ENCODE results near the gene ASCC2.

DNA sequence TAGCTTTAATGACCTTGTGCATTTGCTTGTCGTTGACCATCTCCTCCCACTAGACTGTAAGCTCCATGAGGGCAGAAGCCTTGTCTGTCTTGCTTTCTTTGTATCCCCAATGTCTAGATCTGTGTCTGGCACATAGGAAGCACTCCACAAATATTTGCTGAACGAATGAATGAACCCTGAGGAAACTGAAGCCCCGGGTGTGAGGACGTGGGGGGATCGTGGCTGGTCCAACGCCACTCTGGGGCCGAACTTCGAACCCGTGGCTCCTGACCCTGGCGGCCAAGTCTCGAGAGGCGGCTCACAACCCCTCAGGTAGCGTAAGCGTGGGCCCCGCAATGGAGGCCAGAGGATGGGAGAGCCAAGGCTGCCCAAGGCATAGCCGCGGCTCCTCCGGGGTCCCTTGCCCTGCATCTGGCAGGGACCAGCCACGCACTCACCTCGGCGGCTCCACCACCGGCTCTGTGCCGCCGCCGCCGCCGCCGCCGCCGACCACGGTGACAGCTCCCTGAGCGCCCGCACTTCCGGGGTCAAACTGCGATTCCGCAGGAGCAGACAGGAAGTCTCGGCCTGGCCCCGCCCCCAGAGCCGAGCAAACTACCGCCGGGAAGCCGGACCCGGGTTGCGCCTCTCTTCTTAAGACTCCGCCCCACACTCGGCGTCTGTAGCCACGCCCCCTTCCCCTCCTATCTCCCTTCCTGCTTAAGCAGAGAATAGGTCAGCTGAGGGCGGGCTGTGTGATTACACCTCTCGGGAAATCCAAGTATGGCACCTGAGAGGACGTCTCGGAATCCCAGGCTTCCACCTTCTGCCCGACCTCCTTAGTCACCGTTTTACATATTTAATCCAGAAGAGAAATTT, at the start of gene ASCC2:
- TF ChIP-seq, protein P1, sequence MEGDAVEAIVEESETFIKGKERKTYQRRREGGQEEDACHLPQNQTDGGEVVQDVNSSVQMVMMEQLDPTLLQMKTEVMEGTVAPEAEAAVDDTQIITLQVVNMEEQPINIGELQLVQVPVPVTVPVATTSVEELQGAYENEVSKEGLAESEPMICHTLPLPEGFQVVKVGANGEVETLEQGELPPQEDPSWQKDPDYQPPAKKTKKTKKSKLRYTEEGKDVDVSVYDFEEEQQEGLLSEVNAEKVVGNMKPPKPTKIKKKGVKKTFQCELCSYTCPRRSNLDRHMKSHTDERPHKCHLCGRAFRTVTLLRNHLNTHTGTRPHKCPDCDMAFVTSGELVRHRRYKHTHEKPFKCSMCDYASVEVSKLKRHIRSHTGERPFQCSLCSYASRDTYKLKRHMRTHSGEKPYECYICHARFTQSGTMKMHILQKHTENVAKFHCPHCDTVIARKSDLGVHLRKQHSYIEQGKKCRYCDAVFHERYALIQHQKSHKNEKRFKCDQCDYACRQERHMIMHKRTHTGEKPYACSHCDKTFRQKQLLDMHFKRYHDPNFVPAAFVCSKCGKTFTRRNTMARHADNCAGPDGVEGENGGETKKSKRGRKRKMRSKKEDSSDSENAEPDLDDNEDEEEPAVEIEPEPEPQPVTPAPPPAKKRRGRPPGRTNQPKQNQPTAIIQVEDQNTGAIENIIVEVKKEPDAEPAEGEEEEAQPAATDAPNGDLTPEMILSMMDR (conservative IDR thresholded peaks at IDR 0.05) = no peak
- TF ChIP-seq EZH2 (IDR thresholded peaks at IDR 0.05; ENCODE audit: low read depth) = no peak

Data from PC-9 (cell line).